A673 (cell line): ENCODE measurements around the gene TCEAL3.

Experiments
- CTCF ChIP-seq: fragments of 300-800, 200-600 bp; sonication (generic); conservative IDR thresholded peaks from 2 replicates; pipeline ENCODE4 v1.5.1; 2017; ENCODE audit warnings: low read depth, mild to moderate bottlenecking, antibody characterized with exemption, low read length, moderate library complexity, mixed read lengths
- EZH2 ChIP-seq: fragments of 200-600 bp; sonication (generic); IDR thresholded peaks from 2 replicates; pipeline ENCODE4 v1.6.1; 2017; ENCODE audit warnings: borderline replicate concordance, low read depth, mild to moderate bottlenecking, mixed read lengths, antibody characterized with exemption, low read length; ENCODE audit not compliant: poor library complexity, severe bottlenecking

GRCh38 chrX:103635436-103635835, 27.7 kb downstream of the TCEAL3 start:
- TF ChIP-seq CTCF (no peak), EZH2 (no peak)
